ENCODE results near the gene UBE3C. TPM values are rescaled to one million over a fixed set of nuclear protein-coding genes. Genes with fewer than 3 reads are reported as not detected.

The UBE3C gene
- total RNA-seq, 6 donors from 2014 or later = 43.7 to 85.9 (median 69.3) TPM

DNA sequence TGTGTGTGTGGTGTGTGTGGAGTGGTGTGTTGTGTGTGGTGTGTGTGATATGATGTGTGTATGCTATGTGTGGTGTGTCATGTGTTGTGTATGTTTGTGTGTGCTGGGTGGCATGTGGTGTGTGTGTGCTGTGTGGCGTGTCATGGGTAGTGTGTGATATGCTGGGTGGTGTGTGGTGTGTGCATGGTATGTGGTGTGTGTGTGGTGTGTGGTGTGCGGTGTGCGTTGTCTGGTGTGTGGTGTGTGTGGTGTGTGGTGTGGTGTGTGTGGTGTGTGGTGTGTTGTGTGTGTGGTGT lies 160.5 kb downstream of the UBE3C start:
- no peak for DNase-seq
- no peaks in the 10 kb centered on the region for H3K27me3 ChIP-seq
- no peak overlapping the region for H3K27ac ChIP-seq
- no peak for ATAC-seq (ENCODE audit: low FRiP score in 2 of 2)
- no peaks in the 10 kb centered on the region for H3K9me3 ChIP-seq
- TF ChIP-seq POLR2A (IDR thresholded peaks at IDR 0.05) = no peak
- no peak for TF ChIP-seq POLR2AphosphoS5 (IDR thresholded peaks at IDR 0.05)
- TF ChIP-seq EP300 (IDR thresholded peaks at IDR 0.05) = no peak
- TF ChIP-seq, protein P1, sequence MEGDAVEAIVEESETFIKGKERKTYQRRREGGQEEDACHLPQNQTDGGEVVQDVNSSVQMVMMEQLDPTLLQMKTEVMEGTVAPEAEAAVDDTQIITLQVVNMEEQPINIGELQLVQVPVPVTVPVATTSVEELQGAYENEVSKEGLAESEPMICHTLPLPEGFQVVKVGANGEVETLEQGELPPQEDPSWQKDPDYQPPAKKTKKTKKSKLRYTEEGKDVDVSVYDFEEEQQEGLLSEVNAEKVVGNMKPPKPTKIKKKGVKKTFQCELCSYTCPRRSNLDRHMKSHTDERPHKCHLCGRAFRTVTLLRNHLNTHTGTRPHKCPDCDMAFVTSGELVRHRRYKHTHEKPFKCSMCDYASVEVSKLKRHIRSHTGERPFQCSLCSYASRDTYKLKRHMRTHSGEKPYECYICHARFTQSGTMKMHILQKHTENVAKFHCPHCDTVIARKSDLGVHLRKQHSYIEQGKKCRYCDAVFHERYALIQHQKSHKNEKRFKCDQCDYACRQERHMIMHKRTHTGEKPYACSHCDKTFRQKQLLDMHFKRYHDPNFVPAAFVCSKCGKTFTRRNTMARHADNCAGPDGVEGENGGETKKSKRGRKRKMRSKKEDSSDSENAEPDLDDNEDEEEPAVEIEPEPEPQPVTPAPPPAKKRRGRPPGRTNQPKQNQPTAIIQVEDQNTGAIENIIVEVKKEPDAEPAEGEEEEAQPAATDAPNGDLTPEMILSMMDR (IDR thresholded peaks at IDR 0.05) = no peak
- H3K36me3 ChIP-seq = no peaks in the 10 kb centered on the region
- WGBS, 2 donors = 90 to 95% methylated on average over 3 of the region's 3 CpGs
- no peak overlapping the region for H3K4me3 ChIP-seq
- peaks cover 3 to 13% (median 7%) of the 10 kb centered on the region in 4 donors for H3K4me1 ChIP-seq

DNA sequence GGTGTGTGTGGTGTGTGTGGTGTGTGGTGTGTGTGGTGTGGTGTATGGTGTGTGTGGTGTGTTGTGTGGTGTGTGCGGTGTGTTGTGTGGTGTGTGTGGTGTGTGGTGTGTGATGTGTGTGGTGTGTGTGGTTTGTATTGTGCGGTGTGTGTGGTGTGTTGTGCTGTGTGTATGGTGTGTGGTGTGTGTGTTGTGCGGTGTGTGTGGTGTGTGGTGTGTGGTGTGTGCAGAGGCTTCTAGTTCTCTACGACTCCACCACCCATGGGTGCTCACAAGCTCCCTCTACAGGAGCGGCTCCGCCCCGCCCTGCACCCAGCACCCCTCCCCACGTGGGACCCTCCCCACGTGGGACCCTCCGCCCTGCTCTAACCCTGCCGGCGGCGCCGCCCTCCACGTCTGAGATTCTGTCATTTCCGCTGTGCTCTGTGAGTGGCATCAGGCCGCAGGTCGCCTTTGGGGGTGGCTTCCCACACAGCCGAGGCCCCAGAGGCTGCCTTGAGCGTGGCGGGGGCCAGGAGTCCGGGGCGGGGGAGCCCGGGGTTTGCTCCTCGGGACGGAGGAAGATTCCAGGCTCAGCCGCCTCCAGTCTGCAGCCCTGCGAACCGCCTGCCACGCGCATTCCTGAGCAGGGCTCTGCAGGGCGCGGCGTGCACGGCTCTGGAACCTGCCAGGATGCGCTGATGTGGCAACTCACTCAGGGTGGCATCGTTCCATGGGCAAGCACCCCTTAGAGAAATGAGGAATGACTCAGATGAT lies 161.1 kb downstream of the UBE3C start:
- peak; percentile 3 to 31 for ATAC-seq (ENCODE audit: low FRiP score in 2 of 2)
- WGBS, 2 donors = 68 to 69% methylated on average over 28 to 37 of the region's 37 CpGs
- no peak for TF ChIP-seq EP300 (IDR thresholded peaks at IDR 0.05)
- TF ChIP-seq POLR2A (IDR thresholded peaks at IDR 0.05) = no peak
- TF ChIP-seq, protein P1 (IDR thresholded peaks at IDR 0.05) = no peak
- no peak for TF ChIP-seq POLR2AphosphoS5 (IDR thresholded peaks at IDR 0.05)

DNA sequence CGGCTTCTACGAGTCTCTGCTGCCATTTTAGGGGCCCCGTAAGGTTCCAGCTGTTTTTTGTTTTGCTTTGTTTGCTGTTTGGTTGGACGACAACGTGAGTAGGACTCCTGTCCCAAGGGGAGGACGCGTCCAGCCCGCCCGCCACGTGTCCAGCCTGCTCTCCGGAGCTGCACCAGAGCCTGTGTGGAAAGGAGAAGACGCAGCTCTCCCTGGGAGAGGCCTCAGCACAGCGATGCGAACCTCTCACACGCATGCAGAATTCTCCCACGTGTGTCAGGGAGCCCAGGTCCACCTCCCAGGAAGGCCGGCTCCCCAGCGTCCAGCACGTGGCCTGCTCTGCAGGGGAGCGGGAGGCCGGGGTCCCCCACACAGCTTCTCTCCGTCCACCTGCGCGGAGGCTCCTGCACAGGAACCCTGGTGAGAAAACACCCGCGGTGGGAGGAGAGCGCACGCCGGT lies 161.7 kb downstream of the UBE3C start:
- no peaks in the 10 kb centered on the region for H3K27me3 ChIP-seq
- peaks cover 3 to 13% (median 7%) of the 10 kb centered on the region in 4 donors for H3K4me1 ChIP-seq
- ATAC-seq (ENCODE audit: low FRiP score in 2 of 2) (no peak), DNase-seq (peak in 1 of 2 donors; percentile 69)
- no peaks in the 10 kb centered on the region for H3K36me3 ChIP-seq
- no peak overlapping the region for H3K4me3 ChIP-seq
- H3K27ac ChIP-seq = no peak overlapping the region
- 76 to 83% methylated on average over 15 to 29 of the region's 29 CpGs for WGBS, 2 donors
- no peaks in the 10 kb centered on the region for H3K9me3 ChIP-seq
- no peak for TF ChIP-seq POLR2A (IDR thresholded peaks at IDR 0.05)
- no peak for TF ChIP-seq POLR2AphosphoS5 (IDR thresholded peaks at IDR 0.05)
- TF ChIP-seq, protein P1 (IDR thresholded peaks at IDR 0.05) = no peak
- TF ChIP-seq EP300 (IDR thresholded peaks at IDR 0.05) = no peak

More for the DNA sequence above, 161.1 kb downstream of the UBE3C start:
- Histone ChIP-seq H3K27ac (no peak overlapping the region), H3K36me3 (no peaks in the 10 kb centered on the region), H3K4me1 (peaks cover 3 to 13% (median 7%) of the 10 kb centered on the region in 4 donors), H3K9me3 (no peaks in the 10 kb centered on the region), H3K27me3 (no peaks in the 10 kb centered on the region), H3K4me3 (no peak overlapping the region)
- peak in 1 of 2 donors; percentile 87 for DNase-seq

DNA sequence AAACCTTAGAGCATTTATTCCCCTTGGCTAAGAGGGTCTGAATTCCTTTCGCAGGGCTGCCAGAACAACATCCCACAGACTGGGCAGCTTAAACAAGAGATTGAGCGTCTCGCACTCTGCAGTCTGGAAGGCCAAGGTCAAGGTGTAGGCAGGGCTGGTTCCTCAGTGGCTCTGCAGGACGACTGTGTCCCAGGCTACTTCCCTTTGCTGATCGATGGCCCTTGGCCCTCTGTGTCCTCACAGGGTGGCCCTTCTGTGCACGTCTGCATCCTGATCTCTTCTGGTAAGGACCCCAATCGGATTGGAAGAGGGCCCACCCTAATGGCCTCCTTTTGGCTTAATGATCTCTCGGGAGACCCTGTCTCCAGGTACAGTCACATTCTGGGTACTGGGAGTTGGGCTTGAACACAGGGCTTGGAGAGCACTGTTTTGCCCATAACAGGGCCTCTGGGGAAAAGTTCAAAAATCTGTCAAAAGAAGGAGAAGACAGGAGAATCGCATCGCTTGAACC lies 162.9 kb downstream of the UBE3C start:
- Histone ChIP-seq H3K27ac (peak overlapping the region; percentile 66 to 77 (median 73)), H3K27me3 (no peaks in the 10 kb centered on the region), H3K4me3 (no peak overlapping the region), H3K4me1 (peaks cover 3 to 13% (median 7%) of the 10 kb centered on the region in 4 donors), H3K9me3 (no peaks in the 10 kb centered on the region), H3K36me3 (no peaks in the 10 kb centered on the region)
- ATAC-seq (ENCODE audit: low FRiP score in 2 of 2) (no peak), DNase-seq (no peak)
- TF ChIP-seq EP300 (IDR thresholded peaks at IDR 0.05) (no peak), POLR2A (IDR thresholded peaks at IDR 0.05) (no peak), POLR2AphosphoS5 (IDR thresholded peaks at IDR 0.05) (no peak)
- TF ChIP-seq, protein P1 (IDR thresholded peaks at IDR 0.05) = no peak
- WGBS, 2 donors = 61 to 65% methylated on average over 8 to 10 of the region's 10 CpGs

All from upper lobe of left lung (tissue), 6 donors.